ENCODE measurements around the gene CD58.

CD58 gene

DNA sequence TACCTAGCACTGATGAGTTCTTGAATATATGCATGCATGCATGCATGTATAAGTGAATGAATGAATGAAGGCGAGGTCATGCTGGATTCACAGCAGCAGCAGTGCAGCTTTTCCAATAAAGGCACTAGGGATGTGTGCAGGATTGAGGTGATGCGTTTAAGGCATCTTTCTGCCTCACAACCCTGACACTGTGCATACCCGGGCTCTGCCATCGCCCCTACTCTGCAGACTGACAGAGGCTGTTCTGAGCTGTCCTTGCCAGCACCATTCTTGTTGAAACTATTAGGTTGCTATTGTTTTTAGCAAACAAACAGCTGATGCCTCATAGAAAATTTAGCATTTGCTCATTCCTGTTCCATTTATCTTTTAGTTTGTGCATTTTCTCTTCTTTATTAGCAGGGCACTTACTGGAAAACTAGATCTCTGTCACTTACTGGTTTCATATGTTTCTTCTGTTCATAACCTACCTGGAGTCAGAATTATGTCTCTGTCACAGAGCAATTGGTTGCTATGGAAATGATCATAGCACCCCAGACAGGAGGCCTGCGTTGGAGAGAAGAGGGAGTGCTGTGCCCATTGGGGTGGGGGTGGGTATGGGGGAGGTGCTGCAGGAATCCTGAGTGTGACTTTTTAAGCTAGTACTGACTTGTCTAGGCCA lies 79.0 kb downstream of the CD58 start:
- DNase-seq (ENCODE audit: low spot score) = no peak

DNA sequence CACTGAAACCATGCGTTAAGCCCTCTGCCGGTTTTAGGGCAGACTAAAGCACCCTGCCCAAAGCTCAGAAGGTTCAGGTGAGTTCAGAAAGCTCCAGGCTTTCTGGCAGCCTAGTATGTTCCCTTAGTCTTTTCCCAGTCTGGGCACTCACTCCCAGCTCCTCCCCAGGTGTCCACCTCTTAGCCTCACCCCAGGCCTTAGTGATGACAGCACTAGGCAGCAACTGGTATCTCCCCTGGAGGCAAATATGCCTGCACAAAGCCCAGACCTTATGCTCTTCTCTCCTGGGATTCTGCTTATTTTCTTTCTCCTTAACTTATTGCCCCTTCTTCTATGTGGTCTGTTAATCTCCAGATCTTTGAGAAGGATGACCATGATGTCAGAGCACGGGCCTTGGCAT lies 80.2 kb downstream of the CD58 start:
- DNase-seq (ENCODE audit: low spot score) = no peak

DNA sequence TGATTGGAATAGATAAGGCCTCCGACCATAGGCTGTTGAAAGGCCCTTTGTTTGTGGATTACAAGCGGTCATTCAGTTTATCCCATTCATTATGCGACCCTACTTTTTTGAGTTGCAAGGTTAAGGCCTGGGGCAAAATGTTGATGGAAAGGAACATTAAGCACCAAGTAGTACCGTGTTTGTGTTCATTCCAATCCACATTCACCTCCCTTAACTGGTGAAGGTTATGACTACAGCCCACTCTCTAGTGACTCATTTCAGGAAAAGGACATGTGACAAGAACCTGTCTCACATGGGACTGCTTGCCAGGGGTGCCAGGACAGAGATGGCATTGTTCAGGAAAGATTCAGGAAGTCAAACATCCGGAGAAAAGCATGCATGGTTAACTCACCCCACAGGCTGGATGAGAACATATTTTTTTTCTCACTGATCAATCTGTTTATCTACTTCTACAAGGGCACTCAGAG lies 81.6 kb downstream of the CD58 start:
- DNase-seq (ENCODE audit: low spot score) = no peak

DNA sequence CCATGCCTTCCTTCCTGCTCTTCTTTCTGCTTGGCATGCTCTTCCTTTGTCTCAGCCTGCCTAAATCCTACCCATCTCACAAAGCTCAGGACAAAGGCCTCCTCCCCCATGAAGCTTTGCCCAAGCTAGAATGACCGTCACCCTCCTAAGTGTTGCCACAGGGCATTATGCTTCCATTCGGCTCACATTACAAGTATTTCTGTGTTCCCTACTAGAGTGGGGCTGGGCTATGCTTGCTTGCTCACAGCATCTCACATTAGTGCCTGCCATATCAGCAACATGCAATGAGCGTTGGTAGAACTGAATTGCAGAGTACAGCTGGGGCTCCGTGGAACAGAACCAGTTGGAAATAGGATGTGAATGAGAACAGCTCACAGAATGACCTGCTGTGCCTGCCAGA lies 82.8 kb downstream of the CD58 start:
- DNase-seq (ENCODE audit: low spot score) = no peak

- no peak for DNase-seq (ENCODE audit: low spot score)
These were observed 83.2 kb downstream of the CD58 start for GRCh38 chr1:116487583-116487982.

GRCh38 chr1:116487031-116487430 lies 83.8 kb downstream of the CD58 start:
- DNase-seq (ENCODE audit: low spot score) = no peak

GRCh38 chr1:116486424-116486823 lies 84.4 kb downstream of the CD58 start:
- no peak for DNase-seq (ENCODE audit: low spot score)

GRCh38 chr1:116485976-116486375 lies 84.8 kb downstream of the CD58 start:
- no peak for DNase-seq (ENCODE audit: low spot score)

GRCh38 chr1:116485071-116485735 lies 85.6 kb downstream of the CD58 start:
- peak; percentile 87 for DNase-seq (ENCODE audit: low spot score)

- peak; percentile 80 for DNase-seq (ENCODE audit: low spot score)
These were observed 87.1 kb downstream of the CD58 start for GRCh38 chr1:116483481-116484309.

DNA sequence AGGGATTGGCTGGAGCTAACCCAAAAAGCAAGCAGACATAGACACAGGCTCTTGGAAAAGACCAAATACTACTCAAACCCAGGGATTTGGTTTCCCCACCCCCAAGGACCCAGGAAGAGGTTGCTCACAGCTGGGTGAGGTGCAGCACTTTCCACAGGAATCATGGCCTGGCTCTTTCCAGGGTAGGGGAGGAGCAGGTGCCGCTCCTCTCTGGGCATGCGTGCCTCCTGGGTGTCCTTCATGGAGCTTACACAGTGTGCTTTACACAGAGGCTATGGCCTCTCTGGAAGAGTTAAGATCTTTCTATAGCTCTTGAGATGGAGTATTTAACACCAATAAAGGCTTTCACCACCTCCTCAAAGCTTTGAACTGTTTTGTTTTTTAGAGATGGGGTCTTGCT lies 88.3 kb downstream of the CD58 start:
- no peak for DNase-seq (ENCODE audit: low spot score)

GRCh38 chr1:116481934-116482333 lies 88.9 kb downstream of the CD58 start:
- DNase-seq (ENCODE audit: low spot score) = no peak

GRCh38 chr1:116478621-116479020 lies 92.2 kb downstream of the CD58 start:
- no peak for DNase-seq (ENCODE audit: low spot score)

DNA sequence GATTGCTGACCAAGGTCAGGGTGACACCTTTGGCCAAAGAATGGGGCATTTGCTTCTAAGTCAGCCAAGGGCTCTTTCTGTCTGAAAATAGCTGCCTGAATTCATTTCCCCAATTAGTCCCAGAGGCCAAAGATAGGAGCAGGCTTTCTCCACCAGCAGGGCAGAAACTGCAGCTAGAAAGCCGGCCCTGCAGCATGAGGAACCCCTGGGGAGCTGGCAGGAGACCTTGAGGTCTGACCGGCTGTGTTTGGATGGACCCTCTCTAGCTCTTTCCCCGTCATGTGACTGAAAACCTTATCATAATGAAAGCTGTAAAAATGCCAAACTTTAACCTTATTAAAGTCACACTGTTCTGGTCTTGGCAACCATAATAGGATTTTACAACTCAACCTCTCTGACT lies 93.4 kb downstream of the CD58 start:
- DNase-seq (ENCODE audit: low spot score) = no peak

DNA sequence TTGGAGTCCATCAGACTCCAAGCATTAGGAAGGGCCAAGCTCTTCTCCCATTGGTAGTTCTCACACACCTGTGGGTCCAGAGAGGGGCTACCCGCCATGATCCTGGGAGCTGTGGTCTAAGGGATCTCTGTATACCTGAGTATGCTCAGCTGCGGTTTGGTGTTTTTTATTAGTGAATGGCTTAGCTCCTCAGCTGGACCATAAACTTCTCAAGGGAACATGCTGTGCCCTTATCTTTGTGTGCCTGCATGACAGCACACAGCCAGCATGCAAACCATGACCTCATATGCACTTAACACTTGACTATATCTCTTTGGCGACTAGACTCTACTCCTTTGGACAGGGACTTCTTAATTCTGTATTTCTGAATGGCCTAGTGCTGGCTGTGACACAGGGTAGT lies 94.5 kb downstream of the CD58 start:
- DNase-seq (ENCODE audit: low spot score) = peak; percentile 52

- no peak for DNase-seq (ENCODE audit: low spot score)
These were observed 95.0 kb downstream of the CD58 start for GRCh38 chr1:116475850-116476218.

GRCh38 chr1:116474921-116475849 lies 95.6 kb downstream of the CD58 start:
- DNase-seq (ENCODE audit: low spot score) = no peak

- no peak for DNase-seq (ENCODE audit: low spot score)
These were observed 98.3 kb downstream of the CD58 start for GRCh38 chr1:116472431-116472961.

GRCh38 chr1:116471241-116471640 lies 99.6 kb downstream of the CD58 start:
- DNase-seq (ENCODE audit: low spot score) = no peak

- no peak for DNase-seq (ENCODE audit: low spot score)
These were observed 100.2 kb downstream of the CD58 start for GRCh38 chr1:116470671-116471070.

GRCh38 chr1:116466810-116467557 lies 103.8 kb downstream of the CD58 start:
- no peak for DNase-seq (ENCODE audit: low spot score)
